Common myeloid progenitor, CD34-positive (primary cell): ENCODE data around the gene OXCT1.
"Not testable (repeated sequence)": the region's sequence is repeated elsewhere in the genome, so short reads cannot be mapped to it uniquely, and the experiment has no call there.

ENCODE experiments used
- CTCF ChIA-PET: fragments of 350-600 bp; sonication (Branson Sonifier 250); formaldehyde crosslinking; loops from one replicate; lab custom pipeline; 2021; ENCODE audit warnings: antibody characterized with exemption; lab: Charles Lee
- POLR2A ChIA-PET: fragments of 350-600 bp; sonication (Branson Sonifier 250); formaldehyde crosslinking; loops from one replicate; lab custom pipeline; 2021; ENCODE audit warnings: antibody characterized with exemption; lab: Charles Lee
- DNase-seq, 3 donors: peaks; one replicate each; pipeline versions ENCODE4 v3.0.0 to v3.0.0-alpha.2; 2013
- H3K27ac ChIP-seq, 2 experiments: 1 replicate in 1 of 2; 2 replicates in 1 of 2; pipeline ENCODE4 v1.7.0; 2013; ENCODE audit warnings: inconsistent platforms in 2 of 2, low read length in 2 of 2, mild to moderate bottlenecking in 2 of 2, low read depth in 1 of 2, moderate library complexity in 1 of 2; ENCODE audit not compliant: severe bottlenecking in 2 of 2, insufficient read depth in 1 of 2, poor library complexity in 1 of 2
- H3K27me3 ChIP-seq, 5 experiments: replicated peaks in 2 of 5; 1 replicate in 3 of 5; 2 replicates in 2 of 5; pipeline versions ENCODE4 v1.6.1 to v1.7.0; 2013; ENCODE audit warnings: low read length in 4 of 5, mild to moderate bottlenecking in 2 of 5, moderate library complexity in 2 of 5, inconsistent platforms in 1 of 5; ENCODE audit not compliant: insufficient read depth in 5 of 5, control insufficient read depth in 4 of 5
- H3K36me3 ChIP-seq, 4 experiments: 1 replicate in 2 of 4; 2 replicates in 2 of 4; pipeline versions ENCODE4 v1.6.1 to v1.7.0; 2013; ENCODE audit warnings: low read length in 3 of 4, control low read depth in 1 of 4, mild to moderate bottlenecking in 1 of 4; ENCODE audit not compliant: control insufficient read depth in 4 of 4, insufficient read depth in 4 of 4
- H3K4me1 ChIP-seq, 4 experiments: 1 replicate in 3 of 4; 2 replicates in 1 of 4; pipeline versions ENCODE4 v1.6.1 to v1.7.1; 2013; ENCODE audit warnings: low read length in 3 of 4, mild to moderate bottlenecking in 3 of 4, control low read depth in 1 of 4, inconsistent platforms in 1 of 4, moderate library complexity in 1 of 4; ENCODE audit not compliant: control insufficient read depth in 4 of 4, insufficient read depth in 4 of 4; ENCODE audit errors: control extremely low read depth in 1 of 4
- H3K4me3 ChIP-seq, 7 experiments: 1 replicate in 4 of 7; 2 replicates in 3 of 7; pipeline versions ENCODE4 v1.5.1 to v1.7.0; 2013; ENCODE audit warnings: mild to moderate bottlenecking in 7 of 7, low read length in 6 of 7, moderate library complexity in 6 of 7, inconsistent platforms in 2 of 7, low read depth in 2 of 7, control low read depth in 1 of 7; ENCODE audit not compliant: insufficient read depth in 4 of 7, control insufficient read depth in 1 of 7; ENCODE audit errors: extremely low read depth in 1 of 7
- H3K9me3 ChIP-seq, 5 experiments: 1 replicate in 4 of 5; 2 replicates in 1 of 5; pipeline versions ENCODE4 v1.6.1 to v1.7.1; 2013; ENCODE audit warnings: low read length in 4 of 5, mild to moderate bottlenecking in 2 of 5, inconsistent platforms in 1 of 5, low read depth in 1 of 5, moderate library complexity in 1 of 5; ENCODE audit not compliant: control insufficient read depth in 4 of 5, insufficient read depth in 2 of 5; ENCODE audit errors: control extremely low read depth in 1 of 5
- WGBS: methylation state at CpG from one replicate; pipeline ENCODE4 v1.1.5; 2013; ENCODE audit not compliant: insufficient coverage; 5-methylcytosine and 5-hydroxymethylcytosine counted together

Gene OXCT1

GRCh38 chr5:41815663-41816229 is 54.5 kb downstream of the OXCT1 start:
- H3K4me3 ChIP-seq, result no peak overlapping the region
- H3K27me3 ChIP-seq, result no peaks in the 10 kb centered on the region
- peaks cover 0 to 4% (median 1%) of the 10 kb centered on the region in 4 experiments for H3K36me3 ChIP-seq
- H3K27ac ChIP-seq, result no peak overlapping the region
- no peaks in the 10 kb centered on the region for H3K9me3 ChIP-seq
- ChIA-PET POLR2A (no interaction called here), CTCF (interaction anchor here (1.2 kb wide), 1 partner anchor 60 kb away, joined by 3 read pairs; no protein-coding TSS in a partner anchor)
- no CpG with 5 or more reads among the region's 3 CpGs for WGBS
- H3K4me1 ChIP-seq, result no peaks in the 10 kb centered on the region
- DNase-seq, result no peak

DNA sequence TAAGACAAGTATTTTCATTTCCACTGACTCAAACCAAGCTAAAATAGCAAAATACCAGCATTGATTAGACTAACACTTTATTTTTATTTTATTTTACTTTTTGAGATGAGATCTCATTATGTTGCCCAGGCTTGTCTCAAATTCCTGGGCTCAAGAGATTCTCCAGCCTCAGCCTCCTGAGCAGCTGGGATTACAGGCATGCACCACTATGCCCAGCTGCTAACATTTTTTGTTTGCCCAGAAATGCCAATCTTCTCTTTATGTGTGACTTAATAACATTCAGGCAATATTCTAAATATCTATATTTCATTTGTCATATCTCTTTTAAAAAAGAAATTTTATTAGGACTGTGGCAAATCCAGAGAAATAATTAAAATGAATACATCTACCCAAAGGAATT is 55.0 kb downstream of the OXCT1 start:
- Histone ChIP-seq H3K27ac (no peak overlapping the region), H3K4me1 (no peaks in the 10 kb centered on the region), H3K27me3 (no peaks in the 10 kb centered on the region), H3K36me3 (peaks cover 0 to 4% (median 0%) of the 10 kb centered on the region in 4 experiments), H3K9me3 (no peaks in the 10 kb centered on the region), H3K4me3 (no peak overlapping the region)
- POLR2A ChIA-PET, result no interaction called here
- no peak for DNase-seq
- CTCF ChIA-PET, result interaction anchor here (1.2 kb wide), 1 partner anchor 59 kb away, joined by 3 read pairs; no protein-coding TSS in a partner anchor

GRCh38 chr5:41814306-41814705 is 55.9 kb downstream of the OXCT1 start:
- not testable (repeated sequence) for H3K9me3 ChIP-seq, DNase-seq, H3K4me3 ChIP-seq, H3K36me3 ChIP-seq, H3K27ac ChIP-seq, H3K4me1 ChIP-seq, H3K27me3 ChIP-seq
- no CpG with 5 or more reads among the region's 4 CpGs for WGBS
- POLR2A ChIA-PET, result interaction anchor here (0.7 kb wide), 1 partner anchor 95 kb away, joined by 3 read pairs; no protein-coding TSS in a partner anchor
- CTCF ChIA-PET, result interaction anchor here (0.8 kb wide), 1 partner anchor 29 kb away, joined by 3 read pairs; no protein-coding TSS in a partner anchor

GRCh38 chr5:41812156-41812555 is 58.1 kb downstream of the OXCT1 start:
- 96% methylated on average over 3 of the region's 4 CpGs for WGBS
- peaks cover 0 to 3% (median 0%) of the 10 kb centered on the region in 4 experiments for H3K4me1 ChIP-seq
- no peaks in the 10 kb centered on the region for H3K9me3 ChIP-seq
- no peaks in the 10 kb centered on the region for H3K27me3 ChIP-seq
- POLR2A ChIA-PET, result no interaction called here
- H3K36me3 ChIP-seq, result peaks cover under 1 to 8% (median 4%) of the 10 kb centered on the region in 4 experiments
- no peak for DNase-seq
- CTCF ChIA-PET, result no interaction called here
- H3K4me3 ChIP-seq, result no peak overlapping the region
- H3K27ac ChIP-seq, result no peak overlapping the region

DNA sequence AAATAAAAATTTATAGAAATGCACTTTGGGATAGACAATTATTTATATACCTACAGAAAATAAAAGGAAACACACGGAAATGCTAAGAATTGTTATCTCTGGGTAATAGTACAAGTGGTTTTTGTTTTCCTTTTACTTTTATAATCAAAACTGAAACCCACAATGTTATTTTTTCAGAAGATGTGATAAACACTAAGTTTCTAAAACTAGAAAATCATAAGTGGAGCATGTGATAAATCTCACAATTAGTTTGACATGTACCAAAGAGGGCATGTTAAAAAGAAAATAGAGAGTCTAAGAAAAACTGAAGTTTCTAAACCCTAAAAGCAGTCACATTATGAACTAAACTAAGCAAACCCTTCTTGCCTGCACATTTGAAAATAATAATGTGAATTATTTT is 61.1 kb downstream of the OXCT1 start:
- Histone ChIP-seq H3K27ac (no peak overlapping the region), H3K9me3 (peaks cover 0 to 2% (median 0%) of the 10 kb centered on the region in 5 experiments), H3K4me1 (peaks cover 0 to 3% (median 0%) of the 10 kb centered on the region in 4 experiments), H3K4me3 (no peak overlapping the region), H3K27me3 (no peaks in the 10 kb centered on the region), H3K36me3 (peaks cover 9 to 25% (median 13%) of the 10 kb centered on the region in 4 experiments)
- DNase-seq, result no peak
- CTCF ChIA-PET, result no interaction called here
- POLR2A ChIA-PET, result no interaction called here
- no CpG with 5 or more reads among the region's 1 CpG for WGBS

DNA sequence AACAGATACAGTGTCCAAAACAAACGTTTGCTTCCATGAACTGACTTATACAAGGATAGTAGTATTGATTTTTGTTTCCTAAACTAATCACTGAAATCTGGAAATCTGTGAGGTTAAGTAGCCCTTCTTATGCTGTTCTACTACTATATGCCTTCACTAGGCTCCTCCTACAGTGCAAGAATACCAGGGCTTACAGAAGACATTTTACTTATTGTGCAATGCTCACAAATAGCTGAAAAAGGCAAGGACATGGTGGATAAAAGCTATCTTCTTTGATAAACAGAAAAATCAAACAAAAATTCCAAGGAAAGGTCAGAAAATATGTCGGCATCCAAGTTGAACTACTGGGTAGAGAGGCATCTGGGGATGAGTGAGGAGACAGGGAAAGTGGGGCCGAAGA is 61.9 kb downstream of the OXCT1 start:
- Histone ChIP-seq H3K36me3 (peaks cover 9 to 28% (median 14%) of the 10 kb centered on the region in 4 experiments), H3K9me3 (peaks cover 0 to 2% (median 0%) of the 10 kb centered on the region in 5 experiments), H3K27me3 (no peaks in the 10 kb centered on the region), H3K4me1 (peaks cover 0 to 3% (median 0%) of the 10 kb centered on the region in 4 experiments), H3K4me3 (no peak overlapping the region), H3K27ac (no peak overlapping the region)
- no peak for DNase-seq
- POLR2A ChIA-PET, result no interaction called here
- CTCF ChIA-PET, result no interaction called here
- WGBS, result no CpG with 5 or more reads among the region's 3 CpGs

- DNase-seq, result no peak
- ChIA-PET POLR2A (no interaction called here), CTCF (no interaction called here)
- no CpG with 5 or more reads among the region's 2 CpGs for WGBS
- H3K36me3 ChIP-seq, result peaks cover 8 to 41% (median 19%) of the 10 kb centered on the region in 4 experiments
- H3K27ac ChIP-seq, result no peak overlapping the region
- H3K9me3 ChIP-seq, result no peaks in the 10 kb centered on the region
- no peak overlapping the region for H3K4me3 ChIP-seq
- H3K27me3 ChIP-seq, result no peaks in the 10 kb centered on the region
- H3K4me1 ChIP-seq, result no peaks in the 10 kb centered on the region
These were observed 72.6 kb downstream of the OXCT1 start for GRCh38 chr5:41797662-41798061.
